Measurements from ENCODE around the gene TSHR.

- no peak for TF ChIP-seq CTCF (IDR thresholded peaks at IDR 0.05)
- TF ChIP-seq POLR2A (IDR thresholded peaks at IDR 0.05) = no peak
Observed at GRCh38 chr14:81169711-81170103, 214.3 kb downstream of the TSHR start.

Measured in Peyer's patch (tissue), 4 donors.